OCI-LY1 (cell line): ENCODE results near the gene TRMT6.

ENCODE experiments used
- H2AFZ ChIP-seq: fragments of 200-600 bp; sonication (generic), shearing (Covaris generic); 2 replicates; pipeline ENCODE4 v1.6.0; 2014; ENCODE audit warnings: antibody characterized with exemption, mild to moderate bottlenecking, low read length
- H3F3A ChIP-seq: fragments of 200-600 bp; sonication (generic), shearing (Covaris generic); 2 replicates; pipeline ENCODE4 v1.6.0; 2014; ENCODE audit warnings: mild to moderate bottlenecking, antibody characterized with exemption, low read length, moderate library complexity; ENCODE audit not compliant: insufficient read depth
- H3K27ac ChIP-seq: fragments of 200-600 bp; sonication (generic); 2 replicates; pipeline ENCODE4 v1.5.1; 2014; ENCODE audit warnings: low read length, mixed run types, mild to moderate bottlenecking, low read depth; ENCODE audit not compliant: poor library complexity, severe bottlenecking
- H3K27me3 ChIP-seq: fragments of 200-600 bp; sonication (generic); 2 replicates; pipeline ENCODE4 v1.6.0; 2014; ENCODE audit warnings: antibody characterized with exemption, mild to moderate bottlenecking, low read length, moderate library complexity; ENCODE audit not compliant: insufficient read depth
- H3K36me3 ChIP-seq: fragments of 200-600 bp; sonication (generic); 2 replicates; pipeline ENCODE4 v1.6.1; 2014; ENCODE audit warnings: mild to moderate bottlenecking, antibody characterized with exemption, low read length, moderate library complexity, mixed read lengths; ENCODE audit not compliant: insufficient read depth
- H3K4me1 ChIP-seq: fragments of 200-600 bp; sonication (generic); 2 replicates; pipeline ENCODE4 v1.5.1; 2014; ENCODE audit warnings: mild to moderate bottlenecking, low read length, moderate library complexity; ENCODE audit not compliant: insufficient read depth, severe bottlenecking
- H3K4me2 ChIP-seq: fragments of 200-600 bp; sonication (generic), shearing (Covaris generic); 2 replicates; pipeline ENCODE4 v1.6.1; 2014; ENCODE audit warnings: low read length
- H3K4me3 ChIP-seq: fragments of 200-600 bp; sonication (generic); 2 replicates; pipeline ENCODE4 v1.5.1; 2014; ENCODE audit warnings: low read length, low read depth, mild to moderate bottlenecking, mixed read lengths; ENCODE audit not compliant: poor library complexity, severe bottlenecking
- H3K79me2 ChIP-seq: fragments of 200-600 bp; shearing (Covaris generic); 2 replicates; pipeline ENCODE4 v1.6.1; 2016; ENCODE audit warnings: mixed run types, low read length, mixed read lengths; ENCODE audit not compliant: insufficient read depth
- H3K9ac ChIP-seq: fragments of 200-600 bp; sonication (generic), shearing (Covaris generic); 2 replicates; pipeline ENCODE4 v1.6.1; 2014; ENCODE audit warnings: mild to moderate bottlenecking, low read length, mixed read lengths
- H3K9me2 ChIP-seq: fragments of 200-600 bp; sonication (generic), shearing (Covaris generic); 2 replicates; pipeline ENCODE4 v1.6.1; 2014; ENCODE audit warnings: low read depth, mild to moderate bottlenecking, low read length, mixed read lengths
- H3K9me3 ChIP-seq: fragments of 200-600 bp; shearing (Covaris generic); 2 replicates; pipeline ENCODE4 v1.6.1; 2014; ENCODE audit warnings: low read length, mixed read lengths
- H4K20me1 ChIP-seq: fragments of 200-600 bp; sonication (generic), shearing (Covaris generic); 2 replicates; pipeline ENCODE4 v1.6.0; 2016; ENCODE audit warnings: mild to moderate bottlenecking, low read length; ENCODE audit not compliant: insufficient read depth
- CTCF ChIP-seq: fragments of 200-600 bp; sonication (generic), shearing (Covaris generic); IDR thresholded peaks from 2 replicates; pipeline ENCODE4 v1.5.1; 2017; ENCODE audit warnings: mild to moderate bottlenecking, antibody characterized with exemption, low read length, moderate library complexity, mixed read lengths
- EZH2 ChIP-seq: fragments of 200-600 bp; sonication (generic), shearing (Covaris generic); IDR thresholded peaks from 2 replicates; pipeline ENCODE4 v1.8.0; 2017; ENCODE audit warnings: borderline replicate concordance, mixed run types, mild to moderate bottlenecking, antibody characterized with exemption, low read length, moderate library complexity, mixed read lengths

Gene TRMT6, protein sequence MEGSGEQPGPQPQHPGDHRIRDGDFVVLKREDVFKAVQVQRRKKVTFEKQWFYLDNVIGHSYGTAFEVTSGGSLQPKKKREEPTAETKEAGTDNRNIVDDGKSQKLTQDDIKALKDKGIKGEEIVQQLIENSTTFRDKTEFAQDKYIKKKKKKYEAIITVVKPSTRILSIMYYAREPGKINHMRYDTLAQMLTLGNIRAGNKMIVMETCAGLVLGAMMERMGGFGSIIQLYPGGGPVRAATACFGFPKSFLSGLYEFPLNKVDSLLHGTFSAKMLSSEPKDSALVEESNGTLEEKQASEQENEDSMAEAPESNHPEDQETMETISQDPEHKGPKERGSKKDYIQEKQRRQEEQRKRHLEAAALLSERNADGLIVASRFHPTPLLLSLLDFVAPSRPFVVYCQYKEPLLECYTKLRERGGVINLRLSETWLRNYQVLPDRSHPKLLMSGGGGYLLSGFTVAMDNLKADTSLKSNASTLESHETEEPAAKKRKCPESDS

DNA sequence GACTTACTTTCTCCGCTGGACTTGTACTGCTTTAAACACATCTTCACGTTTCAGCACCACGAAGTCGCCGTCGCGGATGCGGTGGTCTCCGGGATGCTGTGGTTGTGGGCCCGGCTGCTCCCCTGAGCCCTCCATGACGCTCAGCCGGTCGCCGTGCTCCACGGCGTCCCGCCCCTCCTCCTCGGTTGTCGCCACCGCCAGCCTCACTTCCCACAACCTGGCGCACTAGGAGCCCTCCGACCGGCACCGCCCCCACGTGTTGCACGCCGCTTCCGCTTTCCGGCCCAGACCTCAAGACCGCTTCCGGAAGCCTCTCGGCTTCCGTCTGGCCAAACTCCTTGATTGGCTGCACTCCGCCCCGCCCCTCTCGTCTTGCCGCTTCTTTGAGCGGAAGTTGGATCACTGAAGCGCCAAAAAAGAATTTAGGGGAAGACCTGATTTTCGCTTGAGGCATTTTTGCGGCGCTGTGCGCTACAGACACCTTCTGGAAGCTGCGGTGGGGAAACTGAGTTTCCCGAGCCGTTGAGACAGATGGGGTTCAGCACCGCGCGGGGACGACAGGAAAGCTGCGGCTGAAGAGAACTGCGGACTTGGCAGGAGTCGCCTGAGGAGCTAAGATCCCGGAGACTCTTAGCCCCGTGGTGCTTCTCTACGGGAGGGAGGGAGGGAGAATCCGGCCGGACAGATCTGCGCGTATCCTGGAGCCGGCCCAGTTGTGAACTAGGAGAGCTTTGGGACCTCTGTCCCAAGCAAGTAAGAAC is at the start of gene TRMT6, which contains the start of gene MCM8:
TRMT6 (minus strand) TSS at position 263 of the 761 bp plus-strand sequence; CDS start at position 135, 128 bp downstream.
MCM8 (plus strand) TSS at position 382 of the 761 bp plus-strand sequence. CDS start 1,364 bp downstream, outside the sequence.
- Histone ChIP-seq H3K9me3 (no peaks in the 10 kb centered on the region), H3K9me2 (no peaks in the 10 kb centered on the region), H3K36me3 (peaks cover 65% of the 10 kb centered on the region), H2AFZ (no peak within 1 kb of the TSS), H3F3A (no peaks in the 10 kb centered on the region), H3K9ac (peak within 1 kb of the TSS; percentile 91), H3K4me2 (peak within 1 kb of the TSS; percentile 97), H3K79me2 (peaks cover 34% of the 10 kb centered on the region), H3K27ac (peak within 1 kb of the TSS; percentile 13), H3K27me3 (no peaks in the 10 kb centered on the region), H4K20me1 (no peaks in the 10 kb centered on the region), H3K4me3 (peak within 1 kb of the TSS; percentile 93), H3K4me1 (peaks cover 30% of the 10 kb centered on the region)
- TF ChIP-seq EZH2 (no peak), CTCF (no peak)

DNA sequence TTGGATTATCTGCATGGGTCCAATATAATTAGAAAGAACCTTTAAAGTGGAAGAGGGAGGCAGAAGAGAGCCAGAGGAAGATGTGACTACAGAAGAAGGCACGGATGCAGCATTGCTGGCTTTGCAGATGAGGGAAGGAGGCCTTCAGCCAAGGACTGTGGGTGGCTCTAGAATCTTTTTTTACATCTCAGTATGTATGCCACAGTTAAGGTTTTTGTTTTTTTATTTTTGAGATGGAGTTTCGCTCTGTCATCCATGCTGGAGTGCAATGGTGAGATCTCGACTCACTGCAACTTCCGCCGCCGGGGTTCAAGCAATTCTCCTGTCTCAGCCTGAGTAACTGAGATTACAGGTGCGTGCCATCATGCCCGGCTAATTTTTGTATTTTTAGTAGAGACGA is 49.5 kb upstream of the TRMT6 start:
- no peak overlapping the region for H3K4me3 ChIP-seq
- H3K27ac ChIP-seq: no peak overlapping the region
- TF ChIP-seq EZH2 (no peak), CTCF (no peak)
- H3K27me3 ChIP-seq: no peaks in the 10 kb centered on the region
- H3K36me3 ChIP-seq: peaks cover 28% of the 10 kb centered on the region
- no peak overlapping the region for H3K9ac ChIP-seq
- H2AFZ ChIP-seq: no peak overlapping the region
- H3K79me2 ChIP-seq: no peaks in the 10 kb centered on the region
- no peaks in the 10 kb centered on the region for H4K20me1 ChIP-seq
- peaks cover 24% of the 10 kb centered on the region for H3K4me1 ChIP-seq
- no peak overlapping the region for H3K4me2 ChIP-seq
- peaks cover 10% of the 10 kb centered on the region; the same call in 1 of the 2 replicates for H3F3A ChIP-seq
- H3K9me3 ChIP-seq: no peaks in the 10 kb centered on the region
- H3K9me2 ChIP-seq: no peaks in the 10 kb centered on the region

GRCh38 chr20:5996765-5997164 is 46.4 kb upstream of the TRMT6 start:
- H4K20me1 ChIP-seq: no peaks in the 10 kb centered on the region
- H3K4me1 ChIP-seq: peaks cover 14% of the 10 kb centered on the region
- no peaks in the 10 kb centered on the region for H3K79me2 ChIP-seq
- H3K9me2 ChIP-seq: no peaks in the 10 kb centered on the region
- no peak overlapping the region for H2AFZ ChIP-seq
- no peak overlapping the region for H3K27ac ChIP-seq
- H3K9me3 ChIP-seq: no peaks in the 10 kb centered on the region
- no peak overlapping the region for H3K4me3 ChIP-seq
- H3K4me2 ChIP-seq: no peak overlapping the region
- TF ChIP-seq EZH2: no peak
- TF ChIP-seq CTCF: no peak
- no peak overlapping the region for H3K9ac ChIP-seq
- H3K36me3 ChIP-seq: peaks cover 58% of the 10 kb centered on the region
- no peaks in the 10 kb centered on the region for H3K27me3 ChIP-seq
- H3F3A ChIP-seq: peaks cover 5% of the 10 kb centered on the region; the same call in 1 of the 2 replicates
